Left renal cortex interstitium (tissue), 4 donors: ENCODE results near the gene DYNC2LI1. TPM values are rescaled to one million over a fixed set of nuclear protein-coding genes. Genes with fewer than 3 reads are reported as not detected.

Source experiments
- DNase-seq, 4 donors: peaks; one replicate each; pipeline ENCODE4 v3.0.0-alpha.2; 2013; ENCODE audit warnings: low read depth in 4 of 4, low spot score in 2 of 4, missing footprints in 1 of 4
- polyA plus RNA-seq, 4 donors: library from polyadenylated mRNA; unstranded; fragments of 120-200 nt; gene quantifications; one replicate each; pipeline ENCODE4 v1.2.1, GENCODE V29; 2013; ENCODE audit not compliant: insufficient read length in 4 of 4

The DYNC2LI1 gene
- polyA plus RNA-seq, 4 donors = 73.6 to 95.1 (median 84.8) TPM

- no peak for DNase-seq
Observed at GRCh38 chr2:43840965-43841364, 67.1 kb downstream of the DYNC2LI1 start.

GRCh38 chr2:43841949-43842865 lies 68.4 kb downstream of the DYNC2LI1 start:
- no peak for DNase-seq

GRCh38 chr2:43842866-43843226 lies 69.0 kb downstream of the DYNC2LI1 start:
- no peak for DNase-seq

- no peak for DNase-seq
Observed at GRCh38 chr2:43845181-43845580, 71.3 kb downstream of the DYNC2LI1 start.

- DNase-seq = no peak
Observed at GRCh38 chr2:43846140-43846793, 72.4 kb downstream of the DYNC2LI1 start.

- DNase-seq = peak in 1 of 4 donors; percentile 3
Observed at GRCh38 chr2:43848214-43848613, 74.4 kb downstream of the DYNC2LI1 start.

DNA sequence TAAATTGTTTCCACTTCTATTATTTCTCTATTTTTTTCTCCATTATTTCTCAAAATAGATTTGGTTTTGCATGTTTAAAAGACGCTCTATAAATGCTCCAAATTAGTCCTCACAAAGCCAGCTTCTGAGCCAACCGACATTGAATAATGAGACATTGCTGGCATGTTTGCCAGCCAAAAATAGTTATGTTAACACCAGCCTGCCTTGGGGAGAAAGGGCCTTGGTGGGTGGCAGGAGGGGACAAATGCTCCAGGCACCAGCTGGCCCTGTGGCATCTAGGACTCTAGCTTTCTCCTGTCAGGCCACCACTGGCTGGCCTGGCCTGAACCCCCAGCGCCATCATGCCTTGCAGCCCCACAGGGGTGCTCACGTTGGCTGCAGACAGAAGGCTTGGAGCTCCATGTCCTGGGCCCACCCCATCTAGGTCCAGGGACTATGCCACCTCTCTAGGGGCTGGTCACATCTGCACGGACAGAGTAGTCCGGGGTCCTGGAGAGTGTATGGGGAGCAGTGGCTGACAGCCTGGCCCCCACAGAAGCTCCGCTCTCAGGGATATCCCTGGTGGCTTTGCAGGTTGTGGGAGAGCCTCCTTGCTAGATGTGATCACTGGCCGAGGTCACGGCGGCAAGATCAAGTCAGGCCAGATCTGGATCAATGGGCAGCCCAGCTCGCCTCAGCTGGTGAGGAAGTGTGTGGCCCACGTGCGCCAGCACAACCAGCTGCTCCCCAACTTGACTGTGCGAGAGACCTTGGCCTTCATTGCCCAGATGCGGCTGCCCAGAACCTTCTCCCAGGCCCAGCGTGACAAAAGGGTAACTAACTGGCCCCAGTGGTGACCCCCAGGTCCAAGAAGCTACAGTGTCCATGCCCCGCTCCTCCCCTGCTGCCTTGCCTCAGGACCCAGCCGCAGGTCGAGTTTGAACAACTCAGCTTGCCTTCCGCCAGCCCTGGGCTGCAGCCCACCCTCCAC lies 77.5 kb downstream of the DYNC2LI1 start:
- DNase-seq = no peak

- DNase-seq = no peak
Observed at GRCh38 chr2:43852196-43852730, 78.4 kb downstream of the DYNC2LI1 start.

DNA sequence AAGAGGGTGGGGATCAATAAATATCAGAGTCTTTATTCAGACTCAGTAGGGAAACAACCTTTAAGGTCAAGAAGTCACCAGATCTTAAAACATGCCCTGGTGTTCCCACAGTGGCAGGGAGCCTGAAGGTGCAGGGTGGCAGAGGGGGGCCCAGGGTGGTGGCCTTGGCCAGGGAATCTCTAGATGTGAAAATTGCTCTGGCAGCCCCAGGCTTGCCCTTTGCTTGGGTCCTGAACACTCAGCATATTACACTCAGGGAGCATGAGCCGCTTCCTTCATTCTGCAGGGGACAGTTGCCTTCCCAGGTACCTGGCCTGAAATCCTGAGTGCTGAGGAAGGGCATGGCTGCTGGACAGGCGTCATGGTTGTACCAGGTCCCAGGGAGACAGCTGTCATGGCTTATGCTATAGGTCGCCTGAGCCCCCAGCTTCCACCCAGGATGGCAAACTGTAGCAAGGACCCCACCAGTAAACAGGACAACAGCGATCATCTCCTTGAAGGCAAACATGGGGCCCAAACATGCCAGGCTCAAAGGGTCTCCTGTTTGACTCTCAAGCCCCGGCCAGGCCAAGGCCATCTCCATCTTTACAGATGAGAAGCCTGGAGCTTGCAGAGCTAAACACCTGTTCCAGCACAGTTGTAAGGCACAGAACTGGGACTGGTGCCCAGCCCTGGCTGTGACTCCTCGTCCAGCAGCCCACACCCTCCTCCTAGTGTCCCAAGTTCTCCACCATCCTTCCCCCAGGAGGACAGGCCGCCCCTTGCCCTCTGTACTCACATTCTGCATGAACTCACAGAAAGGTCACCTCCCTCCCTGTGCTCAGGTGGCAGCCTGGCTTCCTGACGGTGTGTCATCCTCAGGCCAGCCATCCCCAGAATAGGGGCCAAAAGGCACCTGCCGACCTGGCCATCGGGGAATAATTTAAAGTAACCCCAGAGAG lies 79.6 kb downstream of the DYNC2LI1 start:
- DNase-seq = no peak

DNA sequence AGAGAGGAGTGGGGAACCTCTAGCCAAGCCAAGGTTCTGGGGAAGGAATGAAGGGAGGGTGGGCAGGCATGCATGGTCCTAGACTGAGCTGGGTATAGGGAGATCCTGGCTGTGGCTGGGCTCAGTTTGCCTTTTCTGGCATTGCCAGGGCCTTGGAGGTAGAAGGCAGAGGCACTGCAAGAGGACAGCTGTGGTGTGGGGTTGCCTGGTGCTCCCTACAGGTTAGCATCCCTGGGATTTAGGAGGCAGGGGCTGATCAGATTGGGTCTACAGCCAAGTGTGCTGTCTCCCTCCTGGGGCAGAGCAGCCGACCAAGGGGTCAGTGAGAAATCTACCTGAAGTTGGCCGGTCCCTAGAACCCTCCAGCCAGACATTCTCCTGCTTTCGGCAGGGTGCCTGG lies 80.8 kb downstream of the DYNC2LI1 start:
- DNase-seq = no peak

DNA sequence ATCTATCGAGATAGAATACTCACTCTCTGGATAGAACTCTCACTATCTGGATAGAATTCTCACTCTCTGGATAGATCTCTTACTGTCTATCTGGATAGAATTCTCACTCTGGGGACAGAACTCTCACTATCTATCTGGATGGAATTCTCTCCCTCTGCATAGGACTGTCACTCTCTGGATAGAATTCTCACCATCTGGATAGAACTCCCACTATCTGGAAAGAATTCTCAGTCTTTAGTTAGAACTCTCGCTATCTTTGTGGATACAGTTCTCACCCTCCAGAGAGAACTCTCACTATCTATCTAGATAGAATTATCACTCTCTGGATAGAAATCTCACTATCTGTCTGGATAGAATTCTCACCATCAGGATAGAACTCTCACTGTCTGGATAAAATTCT lies 81.5 kb downstream of the DYNC2LI1 start:
- no peak for DNase-seq

Other genes starting within 250 kb of the DYNC2LI1 start
- 10 to 100 TPM; 32.5 to 38.4 (median 33.5) TPM for gene THADA, start 178.0 kb upstream of the DYNC2LI1 start, polyA plus RNA-seq
- 10 to 100 TPM; 20.3 to 70.1 (median 30.6) TPM for gene PLEKHH2, start 136.8 kb upstream of the DYNC2LI1 start, polyA plus RNA-seq
- gene C1GALT1C1L, start 97.6 kb upstream of the DYNC2LI1 start, polyA plus RNA-seq = 1 to 10 TPM; 2.1 to 4.4 (median 3.5) TPM
- under 1 TPM; 0.44 to 0.76 (median 0.65) TPM for gene ABCG5, start 64.8 kb downstream of the DYNC2LI1 start, polyA plus RNA-seq
- gene ABCG8, start 64.9 kb downstream of the DYNC2LI1 start, polyA plus RNA-seq = 1 to 10 TPM; 1.0 to 1.1 (median 1.0) TPM
- gene LRPPRC, start 221.9 kb downstream of the DYNC2LI1 start, polyA plus RNA-seq = 100 to 1,000 TPM; 100 to 122 (median 113) TPM